22Rv1 (cell line): Measurements from ENCODE around the gene PPP3CA.

Source experiments
- H3K27ac ChIP-seq: fragments of 450-650 bp; 2 replicates; pipeline ENCODE4 v1.5.1; 2017
- CTCF ChIP-seq: fragments of 450-650 bp; IDR thresholded peaks from 2 replicates; pipeline ENCODE4 v1.5.1; 2017; ENCODE audit warnings: mild to moderate bottlenecking
- ZFX ChIP-seq: fragments of 450-650 bp; IDR thresholded peaks from 2 replicates; pipeline ENCODE4 v1.6.1; 2017; ENCODE audit warnings: antibody characterized with exemption, borderline replicate concordance

The PPP3CA gene

GRCh38 chr4:101101072-101101471 is 246.3 kb downstream of the PPP3CA start:
- no peak for TF ChIP-seq ZFX
- TF ChIP-seq CTCF, result no peak
- H3K27ac ChIP-seq, result peak overlapping the region; percentile 88

- H3K27ac ChIP-seq, result peak overlapping the region; percentile 88
- no peak for TF ChIP-seq ZFX
- no peak for TF ChIP-seq CTCF
Measured at GRCh38 chr4:101098666-101099400, 248.5 kb downstream of the PPP3CA start.

- peak overlapping the region; percentile 88 for H3K27ac ChIP-seq
Measured at GRCh38 chr4:101092609-101093008, 254.7 kb downstream of the PPP3CA start.

GRCh38 chr4:101089168-101089567 is 258.2 kb downstream of the PPP3CA start:
- peak overlapping the region; percentile 88 for H3K27ac ChIP-seq
- no peak for TF ChIP-seq ZFX
- no peak for TF ChIP-seq CTCF

- H3K27ac ChIP-seq, result peak overlapping the region; percentile 88
- TF ChIP-seq ZFX, result no peak
- no peak; the same call in 1 of the 2 replicates for TF ChIP-seq CTCF
Measured at GRCh38 chr4:101086801-101087586, 260.3 kb downstream of the PPP3CA start.

- H3K27ac ChIP-seq, result peak overlapping the region; percentile 88
- no peak for TF ChIP-seq ZFX
- no peak for TF ChIP-seq CTCF
Measured at GRCh38 chr4:101083131-101083530, 264.2 kb downstream of the PPP3CA start.

- TF ChIP-seq CTCF (no peak), ZFX (no peak)
- peak overlapping the region; percentile 88 for H3K27ac ChIP-seq
Measured at GRCh38 chr4:101081695-101082369, 265.5 kb downstream of the PPP3CA start.
